NCI-H82 (cell line): ENCODE measurements around the gene DOCK8.

Experiments used
- DNase-seq: peaks from one replicate; lab custom pipeline; 2025; lab: John Stamatoyannopoulos, UW

Gene DOCK8

DNA sequence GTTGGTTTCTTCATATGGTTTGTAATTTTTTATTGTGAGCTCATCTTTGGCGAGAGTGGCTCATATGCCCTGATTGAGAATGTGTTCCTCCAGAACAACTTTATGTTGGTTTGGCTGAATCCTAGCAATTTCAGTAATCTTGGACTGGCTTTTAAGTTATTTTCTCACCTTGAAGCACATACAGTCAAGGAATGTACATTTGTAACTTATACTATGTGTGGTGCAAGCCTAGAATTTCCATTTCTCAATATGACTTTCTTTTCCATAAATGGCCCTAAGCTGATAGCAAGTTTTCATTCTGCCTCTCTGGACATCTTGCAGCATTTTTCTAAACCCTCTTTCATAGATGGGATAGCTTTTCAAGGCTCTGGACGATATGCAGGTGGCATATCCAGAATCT is 247.5 kb downstream of the DOCK8 start:
- DNase-seq = no peak

- DNase-seq = peak; percentile 13
Observed at GRCh38 chr9:462606-463005, 247.9 kb downstream of the DOCK8 start.

DNA sequence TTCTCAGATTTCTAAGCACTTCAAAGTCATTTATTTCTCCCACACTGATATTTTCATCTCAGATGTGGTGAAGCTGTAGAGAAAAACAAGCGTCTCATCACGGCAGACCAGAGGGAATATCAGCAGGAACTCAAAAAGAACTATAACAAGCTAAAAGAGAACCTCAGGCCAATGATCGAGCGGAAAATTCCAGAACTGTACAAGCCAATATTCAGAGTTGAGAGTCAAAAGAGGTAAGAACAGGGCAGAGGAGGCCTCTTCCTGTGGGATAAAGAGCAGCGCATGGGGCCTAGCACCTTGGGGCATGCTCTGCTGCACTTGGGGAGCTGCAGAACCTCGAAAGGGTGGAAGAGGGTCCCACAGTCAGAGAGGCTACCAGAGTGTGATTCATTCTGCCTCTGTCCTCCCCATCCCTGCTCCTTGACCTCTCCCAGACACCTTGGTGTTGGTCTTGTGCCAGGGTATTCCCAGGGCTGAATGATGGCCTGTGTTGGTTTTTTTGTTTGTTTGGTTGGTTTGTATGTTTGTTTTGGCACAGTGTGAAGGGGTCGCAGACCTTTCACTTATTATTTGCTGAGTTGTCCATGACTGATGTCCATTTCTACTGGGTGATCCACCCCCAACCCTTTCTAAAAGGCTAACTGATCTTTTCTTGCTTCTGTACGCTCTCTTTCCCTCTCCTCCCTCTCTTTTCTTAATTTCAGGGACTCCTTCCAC is 248.9 kb downstream of the DOCK8 start:
- no peak for DNase-seq

DNA sequence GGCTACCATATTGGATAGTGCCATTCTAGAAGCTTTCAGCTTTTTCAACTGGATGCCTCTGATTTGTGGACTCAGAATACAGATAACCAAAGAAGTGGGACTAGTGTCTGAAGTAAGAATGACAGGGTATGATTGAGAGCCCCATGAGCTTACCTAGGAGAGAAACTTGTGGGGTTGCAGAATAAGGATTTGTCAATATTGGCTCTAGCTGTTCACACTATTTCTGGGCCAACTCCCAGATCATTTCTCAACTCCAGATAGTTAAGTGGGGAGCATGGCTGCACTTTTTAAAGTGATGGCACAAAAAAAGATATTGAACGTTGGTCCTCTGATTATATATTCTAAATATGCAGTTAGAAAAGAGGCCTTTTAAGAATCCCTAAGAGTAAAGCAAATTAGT is 252.1 kb downstream of the DOCK8 start:
- DNase-seq = no peak

GRCh38 chr9:468766-469426 is 254.2 kb downstream of the DOCK8 start:
- DNase-seq = no peak

DNA sequence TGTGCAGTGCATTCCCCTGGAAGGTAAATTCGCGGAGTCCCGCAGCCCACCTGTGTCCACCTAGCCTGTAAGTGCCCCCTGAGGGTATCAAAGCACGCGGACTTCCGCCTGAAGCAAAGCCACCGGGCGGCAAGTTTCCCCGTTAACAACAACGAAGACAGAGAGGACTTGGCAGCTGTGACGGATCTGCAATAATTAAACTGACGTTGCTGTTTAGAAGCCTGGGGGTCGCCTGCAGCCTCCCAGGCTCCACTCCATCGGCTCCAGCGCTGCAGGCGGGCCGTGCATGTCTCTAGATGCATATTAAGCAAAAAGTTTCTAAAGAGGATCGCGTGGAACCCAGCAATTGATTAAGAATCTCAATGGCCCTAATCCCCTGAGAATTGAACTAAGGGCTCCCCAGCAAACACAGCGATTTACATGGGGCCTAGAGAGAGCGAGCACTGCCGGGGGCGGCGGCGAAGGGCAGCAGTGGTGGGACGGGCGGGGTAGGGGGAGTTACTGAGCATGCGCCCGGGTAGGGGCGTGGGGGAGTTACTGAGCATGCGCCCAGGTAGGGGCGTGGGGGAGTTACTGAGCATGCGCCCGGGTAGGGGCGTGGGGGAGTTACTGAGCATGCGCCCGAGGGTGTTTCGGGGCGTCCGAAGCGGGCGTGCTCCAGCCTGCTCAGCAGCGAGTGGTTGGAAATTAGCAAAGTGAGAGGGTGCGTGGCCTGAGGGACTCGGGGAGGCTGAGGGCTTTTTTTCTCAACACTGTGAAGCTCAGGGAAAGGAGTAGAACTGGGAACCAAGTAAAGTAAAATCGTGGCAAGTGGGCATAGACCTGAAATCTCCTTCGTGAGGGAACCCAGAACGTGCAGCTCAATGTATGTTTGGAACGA is 255.2 kb downstream of the DOCK8 start:
- peak; percentile 92 for DNase-seq

DNA sequence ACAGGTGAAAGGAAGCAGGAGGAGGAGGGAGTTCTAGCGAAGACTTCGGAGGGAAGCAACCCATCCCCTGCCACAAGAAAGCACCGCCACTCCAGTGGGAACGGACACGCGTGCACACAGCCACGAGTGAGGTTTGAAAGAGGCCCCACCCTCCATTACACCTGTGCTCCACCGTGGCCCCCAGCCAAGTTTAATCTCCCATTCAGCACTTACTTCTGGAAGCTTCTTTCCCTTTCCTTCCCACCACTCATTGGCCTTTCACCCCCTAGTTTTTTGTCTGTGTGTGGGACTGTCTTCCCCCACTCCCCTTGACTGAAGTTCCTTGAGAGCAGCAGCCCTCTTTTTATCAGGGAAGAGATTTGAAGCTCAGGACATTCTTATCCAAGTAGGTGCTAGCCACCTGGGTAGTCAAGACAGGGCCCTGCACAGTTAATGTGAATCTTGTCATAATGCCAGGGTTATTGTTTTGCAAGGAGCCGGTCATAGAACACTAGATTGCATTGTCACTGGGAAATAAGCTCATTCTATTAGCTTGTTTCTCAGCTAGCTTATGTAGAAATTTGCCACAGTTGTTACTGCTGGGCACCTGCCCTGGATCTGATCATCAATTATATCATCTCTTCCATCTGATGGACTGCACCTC is 256.0 kb downstream of the DOCK8 start:
- DNase-seq = no peak

- no peak for DNase-seq
Observed at GRCh38 chr9:471320-471719, 256.7 kb downstream of the DOCK8 start.

- DNase-seq = no peak
Observed at GRCh38 chr9:472479-473075, 257.9 kb downstream of the DOCK8 start.

DNA sequence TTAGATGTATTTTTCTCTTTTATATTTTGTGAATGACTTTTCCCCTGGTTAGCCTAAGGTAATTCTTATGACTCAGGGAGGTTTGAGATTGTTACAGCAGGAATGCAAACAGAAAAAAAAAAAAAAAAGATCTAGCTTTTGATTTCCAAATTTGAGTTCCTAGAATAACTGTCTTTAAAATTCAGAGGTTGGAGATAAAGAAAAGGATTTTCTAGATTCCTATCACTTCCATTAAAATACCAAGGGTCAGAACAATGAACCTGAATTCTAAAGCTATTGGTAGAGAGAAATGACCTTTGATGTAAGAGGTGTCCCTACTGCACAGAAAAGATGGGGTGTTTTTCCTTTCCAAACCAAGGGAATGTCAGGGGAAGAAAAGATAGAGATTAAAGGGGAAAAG is 262.5 kb downstream of the DOCK8 start:
- DNase-seq = no peak

DNA sequence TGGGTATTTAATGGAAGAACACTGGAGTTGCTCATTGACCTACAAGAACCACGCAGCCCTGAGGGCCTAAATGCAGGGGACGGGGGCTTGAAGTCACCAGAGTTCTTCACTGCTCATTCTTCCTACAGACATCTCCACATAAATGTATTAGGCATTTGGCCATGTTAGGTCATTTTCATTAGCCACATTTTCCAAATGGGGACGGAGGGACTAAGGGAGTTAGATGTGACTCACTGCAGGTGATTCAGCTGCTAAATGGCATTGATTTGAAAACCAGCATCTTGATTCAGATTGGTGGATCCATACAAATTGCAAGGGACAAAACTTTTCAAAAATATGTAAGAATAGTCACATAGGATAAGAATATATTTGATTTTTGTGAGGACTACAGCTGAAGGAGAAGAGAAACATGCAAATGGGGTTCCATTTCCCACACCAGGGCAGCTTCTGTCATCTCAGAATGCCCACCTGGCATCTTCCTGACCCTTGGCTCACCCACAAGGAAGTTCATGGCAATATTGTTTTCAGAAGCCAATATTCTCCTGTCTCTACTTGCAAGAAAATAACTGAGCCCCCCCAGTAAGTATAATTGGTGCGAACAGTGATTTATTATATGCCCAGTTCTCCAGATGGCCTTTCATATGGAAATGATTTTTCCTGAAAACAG is 264.8 kb downstream of the DOCK8 start:
- DNase-seq = no peak

- DNase-seq = no peak
Observed at GRCh38 chr9:479971-480350, 265.3 kb downstream of the DOCK8 start.

GRCh38 chr9:482739-483138 is 268.1 kb downstream of the DOCK8 start:
- DNase-seq = no peak

DNA sequence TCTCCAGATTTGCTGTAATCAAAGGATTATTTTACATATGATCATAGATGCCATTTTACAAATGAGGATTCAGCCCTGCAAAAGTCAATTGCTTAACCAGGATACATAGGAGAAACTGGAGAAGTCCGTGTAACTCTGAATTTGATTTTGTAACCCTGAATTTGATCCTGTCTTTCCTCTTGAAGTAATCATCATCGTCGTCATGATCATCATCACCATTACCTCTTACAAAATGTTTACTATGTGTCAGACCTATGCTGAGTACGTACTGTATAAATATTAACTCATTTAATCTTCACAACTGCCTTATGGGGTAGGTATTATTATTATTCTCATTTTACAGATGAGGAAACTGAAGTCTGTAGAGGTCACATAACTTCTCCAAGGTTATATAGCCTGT is 271.5 kb downstream of the DOCK8 start:
- DNase-seq = no peak

- no peak for DNase-seq
Observed at GRCh38 chr9:487429-487828, 272.8 kb downstream of the DOCK8 start.

DNA sequence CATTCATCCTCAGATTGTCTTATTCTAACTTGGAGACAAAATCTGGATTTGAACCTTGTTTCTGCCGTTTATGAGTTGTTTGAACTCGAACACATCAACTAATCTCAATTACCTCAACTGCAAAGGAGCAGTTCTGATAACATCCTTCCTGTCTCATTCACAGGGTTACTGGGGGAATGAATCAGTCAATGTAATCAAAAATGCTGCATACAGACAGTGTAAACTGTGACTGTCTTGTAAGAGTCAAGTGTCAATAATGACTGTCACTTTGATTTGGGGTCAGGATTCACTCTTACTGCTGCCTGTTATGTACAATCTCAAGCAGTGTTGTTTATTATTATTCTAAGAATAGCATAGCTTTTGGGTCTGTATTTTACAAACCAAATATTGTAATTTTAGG is 273.8 kb downstream of the DOCK8 start:
- DNase-seq = no peak

DNA sequence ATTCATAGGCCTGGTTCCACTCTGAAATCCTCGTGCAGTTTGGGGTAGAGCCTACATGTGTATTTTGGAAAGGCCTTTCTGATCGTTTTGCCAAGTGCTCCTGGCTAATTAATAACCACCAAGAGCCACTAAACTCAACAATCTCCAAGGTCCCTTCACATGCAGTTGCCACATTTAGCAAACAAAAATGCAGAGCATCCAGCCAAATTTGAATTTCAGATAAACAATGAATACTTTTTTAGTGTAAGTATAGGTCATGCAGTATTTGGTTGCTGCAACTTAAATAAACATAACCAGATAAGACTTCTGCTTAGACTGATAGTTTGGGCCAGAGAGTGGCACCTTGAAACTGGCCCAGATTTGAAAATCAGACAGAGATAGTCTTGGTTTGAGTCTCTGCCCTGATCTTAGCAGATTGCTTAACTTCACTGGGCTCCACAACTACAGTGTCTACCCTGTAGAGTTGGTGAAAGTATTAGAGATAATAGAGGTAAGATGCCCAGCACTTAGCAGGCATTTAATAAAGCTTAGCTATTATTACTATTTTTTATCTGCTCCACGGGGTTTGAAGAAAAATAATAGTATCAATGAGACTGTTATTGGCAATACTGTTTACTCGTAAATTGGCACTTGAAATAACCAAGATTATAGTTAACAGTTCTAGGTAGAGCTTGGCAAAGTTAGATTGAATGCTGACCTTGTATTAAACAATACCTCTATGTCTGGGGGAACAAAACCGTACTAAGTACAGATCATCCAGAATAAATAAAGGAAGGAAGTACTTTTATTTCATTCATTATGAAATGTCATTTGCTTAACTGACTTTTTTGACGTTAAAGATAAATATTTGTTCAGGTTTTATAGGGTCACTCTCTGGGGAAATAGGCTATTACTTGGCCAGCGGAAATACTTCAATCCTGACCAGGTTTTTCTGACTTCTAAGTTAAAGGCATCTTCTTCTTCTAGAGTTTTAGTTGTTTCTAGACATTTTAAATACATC is 274.8 kb downstream of the DOCK8 start:
- DNase-seq = no peak

DNA sequence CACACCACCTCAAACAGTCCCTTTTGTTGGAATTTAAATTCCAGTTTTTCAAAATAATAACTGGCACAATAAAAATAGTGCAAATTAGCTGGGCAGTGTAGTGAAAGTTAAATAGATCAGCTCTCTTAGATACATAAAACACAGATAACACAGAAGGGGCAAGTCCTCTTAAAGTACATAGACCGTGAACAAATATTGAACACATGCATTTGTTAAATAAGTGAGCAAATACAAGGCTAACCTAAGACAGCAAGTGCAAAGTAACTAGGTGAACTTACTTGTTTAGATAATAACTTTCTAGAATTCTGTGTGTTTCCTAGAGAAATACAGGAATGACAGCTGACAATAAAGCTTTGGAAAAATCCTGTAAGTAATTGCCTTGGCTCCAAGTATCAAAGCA is 280.1 kb downstream of the DOCK8 start:
- DNase-seq = no peak

- DNase-seq = no peak
Observed at GRCh38 chr9:495739-496138, 281.1 kb downstream of the DOCK8 start.

- peak; percentile 37 for DNase-seq
Observed at GRCh38 chr9:503326-503725, 288.7 kb downstream of the DOCK8 start.
